Calu3 (cell line): Measurements from ENCODE around the gene ARHGAP24. TPM values are rescaled to one million over a fixed set of nuclear protein-coding genes. Genes with fewer than 3 reads are reported as not detected.

ENCODE experiments used
- BruUV-seq: library from RNA; stranded (reverse); fragments of 400-500 nt; replicated peaks from 2 replicates; lab custom pipeline; 2021; lab: Mats Ljungman, UMichigan
- CTCF ChIA-PET: fragments of 300-600 bp; sonication (Branson Sonifier 250); formaldehyde crosslinking; loops from one replicate; lab custom pipeline; 2022; ENCODE audit warnings: antibody characterized with exemption; lab: Charles Lee
- DNase-seq: peaks from one replicate; pipeline ENCODE4 v3.0.0; 2022
- H3K27ac Mint-ChIP-seq: one replicate; pipeline ENCODE4 v1.8.0; 2022; ENCODE audit warnings: mixed read lengths; ENCODE audit not compliant: unreplicated experiment
- H3K27me3 Mint-ChIP-seq: one replicate; pipeline ENCODE4 v1.8.0; 2022; ENCODE audit warnings: mixed read lengths; ENCODE audit not compliant: unreplicated experiment
- H3K36me3 Mint-ChIP-seq: one replicate; pipeline ENCODE4 v1.8.0; 2022; ENCODE audit warnings: mild to moderate bottlenecking, moderate library complexity, mixed read lengths; ENCODE audit not compliant: insufficient read depth, unreplicated experiment
- H3K4me1 Mint-ChIP-seq: one replicate; pipeline ENCODE4 v1.8.0; 2022; ENCODE audit warnings: mild to moderate bottlenecking, low read depth, mixed read lengths; ENCODE audit not compliant: unreplicated experiment
- H3K4me3 Mint-ChIP-seq: one replicate; pipeline ENCODE4 v1.8.0; 2022; ENCODE audit warnings: mild to moderate bottlenecking, low read depth, moderate library complexity, mixed read lengths; ENCODE audit not compliant: unreplicated experiment
- H3K9me3 Mint-ChIP-seq: one replicate; pipeline ENCODE4 v1.8.0; 2022; ENCODE audit warnings: low read depth, mixed read lengths; ENCODE audit not compliant: unreplicated experiment
- intact Hi-C: fragments of 100-400 bp; cut with micrococcal nuclease; formaldehyde crosslinking; loops from one replicate; pipeline ENCODE4 v1.10.0; 2022; ENCODE audit not compliant: unreplicated experiment
- total RNA-seq: library from RNA; stranded (reverse); gene quantifications from 2 replicates; pipeline ENCODE4 v1.2.3, GENCODE V29; 2022
- TF ChIP-seq, protein P1 (sequence below): fragments of 200-600 bp; IDR thresholded peaks from one replicate; pipeline ENCODE4 v1.8.0; 2022; ENCODE audit warnings: antibody characterized with exemption; ENCODE audit not compliant: unreplicated experiment

ARHGAP24 gene
- total RNA-seq, 1 experiment from 2014 or later = 10.2 TPM

DNA sequence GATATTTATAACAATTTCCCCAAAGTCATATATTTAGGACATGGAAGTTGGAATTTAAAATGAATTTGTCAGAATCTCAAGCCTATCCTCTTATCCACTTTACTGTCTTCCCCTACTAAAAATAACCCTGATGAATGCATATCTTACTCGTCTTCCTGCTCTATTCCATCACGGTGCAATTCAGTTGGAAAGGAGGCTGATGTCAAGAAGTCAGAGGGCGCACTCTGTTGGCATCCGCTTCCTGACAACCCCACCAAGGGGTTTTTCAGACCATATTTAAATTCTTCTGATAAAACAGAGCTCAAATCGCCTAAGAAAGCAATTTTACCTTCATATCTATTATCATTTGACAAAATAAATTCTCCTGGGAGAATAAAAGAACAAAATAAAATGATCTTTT lies 233.5 kb downstream of the ARHGAP24 start:
- Mint-ChIP-seq H3K27ac (no peak overlapping the region), H3K36me3 (no peaks in the 10 kb centered on the region), H3K27me3 (no peaks in the 10 kb centered on the region), H3K9me3 (no peaks in the 10 kb centered on the region), H3K4me3 (no peak overlapping the region), H3K4me1 (no peaks in the 10 kb centered on the region)
- TF ChIP-seq, protein P1, sequence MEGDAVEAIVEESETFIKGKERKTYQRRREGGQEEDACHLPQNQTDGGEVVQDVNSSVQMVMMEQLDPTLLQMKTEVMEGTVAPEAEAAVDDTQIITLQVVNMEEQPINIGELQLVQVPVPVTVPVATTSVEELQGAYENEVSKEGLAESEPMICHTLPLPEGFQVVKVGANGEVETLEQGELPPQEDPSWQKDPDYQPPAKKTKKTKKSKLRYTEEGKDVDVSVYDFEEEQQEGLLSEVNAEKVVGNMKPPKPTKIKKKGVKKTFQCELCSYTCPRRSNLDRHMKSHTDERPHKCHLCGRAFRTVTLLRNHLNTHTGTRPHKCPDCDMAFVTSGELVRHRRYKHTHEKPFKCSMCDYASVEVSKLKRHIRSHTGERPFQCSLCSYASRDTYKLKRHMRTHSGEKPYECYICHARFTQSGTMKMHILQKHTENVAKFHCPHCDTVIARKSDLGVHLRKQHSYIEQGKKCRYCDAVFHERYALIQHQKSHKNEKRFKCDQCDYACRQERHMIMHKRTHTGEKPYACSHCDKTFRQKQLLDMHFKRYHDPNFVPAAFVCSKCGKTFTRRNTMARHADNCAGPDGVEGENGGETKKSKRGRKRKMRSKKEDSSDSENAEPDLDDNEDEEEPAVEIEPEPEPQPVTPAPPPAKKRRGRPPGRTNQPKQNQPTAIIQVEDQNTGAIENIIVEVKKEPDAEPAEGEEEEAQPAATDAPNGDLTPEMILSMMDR = no peak
- CTCF ChIA-PET = no interaction called here
- no peak for DNase-seq
- no TSS peak for BruUV-seq
- intact Hi-C loops = no loop called here

DNA sequence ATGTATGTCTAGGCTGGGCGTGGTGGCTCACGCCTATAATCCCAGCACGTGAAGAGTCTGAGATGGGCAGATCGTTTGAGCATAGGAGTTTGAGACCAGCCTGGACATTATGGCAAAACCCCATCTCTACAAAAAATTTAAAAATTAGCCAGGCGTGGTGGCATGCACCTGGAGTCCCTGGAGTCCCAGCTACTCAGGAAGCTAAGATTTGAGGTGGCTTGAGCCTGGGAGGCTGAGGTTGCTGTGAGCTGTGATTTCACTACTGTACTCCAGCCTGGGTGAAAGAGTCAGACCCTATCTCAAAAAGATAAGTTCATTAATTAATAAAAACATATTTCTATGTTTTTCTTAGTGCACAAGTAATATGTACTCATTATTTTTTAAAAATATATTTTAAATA lies 238.1 kb downstream of the ARHGAP24 start:
- no peak for DNase-seq
- TF ChIP-seq, protein P1 = no peak
- CTCF ChIA-PET = no interaction called here
- H3K9me3 Mint-ChIP-seq = no peaks in the 10 kb centered on the region
- no TSS peak for BruUV-seq
- no peaks in the 10 kb centered on the region for H3K4me1 Mint-ChIP-seq
- H3K27me3 Mint-ChIP-seq = no peaks in the 10 kb centered on the region
- H3K27ac Mint-ChIP-seq = no peak overlapping the region
- no peaks in the 10 kb centered on the region for H3K36me3 Mint-ChIP-seq
- intact Hi-C loops = no loop called here
- H3K4me3 Mint-ChIP-seq = no peak overlapping the region

DNA sequence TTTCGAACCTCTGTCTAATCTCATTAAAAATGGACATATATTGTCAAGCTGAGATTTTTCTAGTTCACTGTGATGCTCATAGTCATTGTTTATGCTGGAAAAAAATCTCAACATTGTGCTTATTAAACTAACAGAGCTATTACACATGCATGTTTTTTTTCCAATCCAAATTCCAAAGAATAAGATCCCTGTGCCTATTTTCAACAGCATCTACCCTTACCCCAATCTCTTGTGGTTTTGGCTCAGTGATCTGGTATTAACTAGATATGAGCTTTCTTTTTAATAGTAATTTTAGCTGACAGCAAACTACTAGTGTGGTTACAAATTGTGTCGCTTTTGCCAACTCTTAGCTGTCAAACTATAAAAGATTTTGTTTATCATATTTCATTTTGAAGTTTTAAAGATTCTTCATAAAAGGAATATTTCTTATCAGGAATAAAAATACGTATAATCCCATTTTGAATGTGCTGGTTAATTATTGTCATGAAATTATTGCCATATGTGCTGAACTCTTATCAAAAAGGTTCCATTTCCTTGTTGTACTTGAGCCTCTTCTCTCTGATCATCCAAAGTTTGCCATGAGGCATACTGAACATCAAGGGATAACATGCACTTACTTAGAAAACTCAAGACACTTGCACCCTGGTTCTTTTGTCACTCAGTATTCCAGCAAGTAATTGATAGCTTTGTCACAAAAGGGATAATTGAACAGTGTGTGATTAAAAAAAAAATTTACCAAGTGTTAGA lies 241.2 kb downstream of the ARHGAP24 start:
- no peak overlapping the region for H3K27ac Mint-ChIP-seq
- CTCF ChIA-PET = no interaction called here
- no peak for DNase-seq
- no peak overlapping the region for H3K4me3 Mint-ChIP-seq
- H3K36me3 Mint-ChIP-seq = no peaks in the 10 kb centered on the region
- no TSS peak for BruUV-seq
- H3K27me3 Mint-ChIP-seq = no peaks in the 10 kb centered on the region
- H3K9me3 Mint-ChIP-seq = no peaks in the 10 kb centered on the region
- H3K4me1 Mint-ChIP-seq = peaks cover 8% of the 10 kb centered on the region
- intact Hi-C loops = no loop called here
- TF ChIP-seq, protein P1 = no peak

DNA sequence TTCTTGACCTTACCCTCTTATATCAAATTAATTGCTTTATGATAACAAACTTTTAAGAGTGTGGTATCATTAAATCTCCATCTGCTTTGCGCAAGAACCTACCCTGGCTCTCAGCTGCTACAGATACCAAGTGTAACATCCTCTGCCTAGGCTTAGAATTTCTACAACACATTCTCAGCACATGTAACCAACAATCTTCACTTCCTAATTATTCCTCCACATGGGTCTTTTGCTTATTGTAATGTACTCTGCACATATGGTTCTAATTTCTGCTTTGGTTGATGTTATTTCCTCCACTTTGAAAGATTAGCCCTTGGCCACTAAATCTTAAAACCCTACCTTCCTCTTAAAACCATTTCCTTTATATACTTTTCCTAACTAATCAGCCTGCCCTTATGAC lies 242.4 kb downstream of the ARHGAP24 start:
- H3K4me1 Mint-ChIP-seq = peaks cover 9% of the 10 kb centered on the region
- no peaks in the 10 kb centered on the region for H3K36me3 Mint-ChIP-seq
- no peak overlapping the region for H3K4me3 Mint-ChIP-seq
- H3K9me3 Mint-ChIP-seq = no peaks in the 10 kb centered on the region
- H3K27ac Mint-ChIP-seq = no peak overlapping the region
- intact Hi-C loops = no loop called here
- no TSS peak for BruUV-seq
- H3K27me3 Mint-ChIP-seq = no peaks in the 10 kb centered on the region
- CTCF ChIA-PET = no interaction called here
- DNase-seq = no peak
- TF ChIP-seq, protein P1 = no peak
